Endothelial cell of umbilical vein (primary cell): Measurements from ENCODE around the gene INTS1. TPM values are rescaled to one million over a fixed set of nuclear protein-coding genes. Genes with fewer than 3 reads are reported as not detected.

Source experiments
- BruUV-seq: library from RNA; stranded (reverse); fragments of 400-500 nt; replicated peaks from 2 replicates; lab custom pipeline; 2021; lab: Mats Ljungman, UMichigan
- CTCF ChIA-PET: fragments of 300-600, 350-600 bp; sonication (Branson Sonifier 250); formaldehyde crosslinking; loops from one replicate; lab custom pipeline; 2021; ENCODE audit warnings: antibody characterized with exemption, inconsistent platforms; lab: Charles Lee
- POLR2A ChIA-PET: fragments of 300-600, 350-600 bp; sonication (Branson Sonifier 250); formaldehyde crosslinking; loops from one replicate; lab custom pipeline; 2021; ENCODE audit warnings: antibody characterized with exemption, inconsistent platforms; lab: Charles Lee
- DNase-seq: peaks from one replicate; pipeline ENCODE4 v3.0.0-alpha.2; 2011; ENCODE audit warnings: low read depth, low spot score
- FAIRE-seq: peaks from 2 replicates; lab custom pipeline; 2011; peaks lifted over from hg19 to GRCh38; lab: Jason Lieb, UNC
- H2AFZ ChIP-seq: 2 replicates; pipeline ENCODE4 v1.6.0; 2012; ENCODE audit warnings: low read depth, low read length, control low read depth, inconsistent platforms
- H3K27ac ChIP-seq: 2 replicates; pipeline ENCODE4 v1.5.1; 2011; ENCODE audit warnings: low read depth, mild to moderate bottlenecking, control low read depth, low read length, moderate library complexity; ENCODE audit not compliant: insufficient read depth
- H3K27me3 ChIP-seq, 2 experiments: 2 replicates each; pipeline versions ENCODE4 v1.6.0 to v1.6.1; 2011; ENCODE audit warnings: low read length in 2 of 2, mixed read lengths in 1 of 2; ENCODE audit not compliant: control insufficient read depth in 2 of 2, insufficient read depth in 2 of 2
- H3K36me3 ChIP-seq, 2 experiments: 2 replicates in 1 of 2; 3 replicates in 1 of 2; pipeline ENCODE4 v1.5.1; 2011; ENCODE audit warnings: low read length in 2 of 2, mild to moderate bottlenecking in 1 of 2, moderate library complexity in 1 of 2; ENCODE audit not compliant: control insufficient read depth in 2 of 2, insufficient read depth in 2 of 2; ENCODE audit errors: extremely low read depth in 1 of 2
- H3K4me1 ChIP-seq: 3 replicates; pipeline ENCODE4 v1.5.1; 2011; ENCODE audit warnings: mild to moderate bottlenecking, low read length; ENCODE audit not compliant: control insufficient read depth, insufficient read depth; ENCODE audit errors: extremely low read depth
- H3K4me2 ChIP-seq: 2 replicates; pipeline ENCODE4 v1.6.1; 2011; ENCODE audit warnings: low read length, control low read depth, mixed read lengths; ENCODE audit not compliant: insufficient read depth
- H3K4me3 ChIP-seq, 3 experiments: fragments of 200-600 bp in 1 of 3; sonication (generic), shearing (Covaris generic) in 1 of 3; replicated peaks in 1 of 3; 2 replicates each; pipeline ENCODE4 v1.5.1; 2011 to 2016; ENCODE audit warnings: control low read depth in 3 of 3, low read length in 3 of 3, mild to moderate bottlenecking in 2 of 3, inconsistent platforms in 1 of 3, low read depth in 1 of 3, moderate library complexity in 1 of 3; ENCODE audit not compliant: insufficient read depth in 1 of 3
- H3K79me2 ChIP-seq: 2 replicates; pipeline ENCODE4 v1.6.0; 2012; ENCODE audit warnings: low read length, inconsistent platforms; ENCODE audit not compliant: control insufficient read depth, insufficient read depth
- H3K9ac ChIP-seq: replicated peaks from 2 replicates; pipeline ENCODE3; 2011; ENCODE audit warnings: low read length, control low read depth; ENCODE audit not compliant: insufficient read depth; ENCODE audit errors: extremely low read depth
- H3K9me1 ChIP-seq: replicated peaks from 3 replicates; pipeline ENCODE4 v1.6.0; 2011; ENCODE audit warnings: mild to moderate bottlenecking, low read length; ENCODE audit not compliant: control insufficient read depth, insufficient read depth; ENCODE audit errors: extremely low read depth
- H3K9me3 ChIP-seq: replicated peaks from 2 replicates; pipeline ENCODE4 v1.5.1; 2012; ENCODE audit warnings: low read length, inconsistent platforms; ENCODE audit not compliant: control insufficient read depth, insufficient read depth
- H4K20me1 ChIP-seq: replicated peaks from 2 replicates; pipeline ENCODE3; 2011; ENCODE audit warnings: mild to moderate bottlenecking, low read length; ENCODE audit not compliant: control insufficient read depth, insufficient read depth; ENCODE audit errors: extremely low read depth
- CTCF ChIP-seq, 2 donors: IDR thresholded peaks; 1 replicate in 1 of 2; 2 replicates in 1 of 2; pipeline ENCODE4 v1.5.1; 2011; ENCODE audit warnings: low read length in 2 of 2, mild to moderate bottlenecking in 2 of 2, moderate library complexity in 2 of 2, control low read depth in 1 of 2, inconsistent platforms in 1 of 2, low read depth in 1 of 2; ENCODE audit not compliant: insufficient read depth in 1 of 2; ENCODE audit errors: extremely low read depth in 1 of 2
- EZH2 ChIP-seq: IDR thresholded peaks from 2 replicates; pipeline ENCODE4 v1.6.1; 2012; ENCODE audit warnings: borderline replicate concordance, low read depth, mild to moderate bottlenecking, moderate library complexity, low read length, inconsistent platforms; ENCODE audit not compliant: severe bottlenecking
- FOS ChIP-seq: IDR thresholded peaks from 2 replicates; pipeline ENCODE4 v1.6.1; 2011; ENCODE audit warnings: mild to moderate bottlenecking, low read length, moderate library complexity, borderline replicate concordance; ENCODE audit not compliant: insufficient read depth
- GATA2 ChIP-seq: IDR thresholded peaks from 2 replicates; pipeline ENCODE4 v1.7.0; 2011; ENCODE audit warnings: low read depth, mild to moderate bottlenecking, moderate library complexity, mixed read lengths, low read length; ENCODE audit not compliant: insufficient read length, insufficient read depth
- JUN ChIP-seq: IDR thresholded peaks from 2 replicates; pipeline ENCODE4 v1.6.1; 2011; ENCODE audit warnings: borderline replicate concordance, low read depth; ENCODE audit not compliant: insufficient read length, insufficient read depth
- MAX ChIP-seq: IDR thresholded peaks from 2 replicates; pipeline ENCODE4 v1.6.1; 2011; ENCODE audit not compliant: insufficient read depth, insufficient read length
- MYC ChIP-seq: IDR thresholded peaks from one replicate; pipeline ENCODE4 v1.6.1; 2011; ENCODE audit warnings: mild to moderate bottlenecking, low read depth, low read length
- POLR2A ChIP-seq: IDR thresholded peaks from 2 replicates; pipeline ENCODE4 v1.6.1; 2012; ENCODE audit warnings: low read depth, mild to moderate bottlenecking, control low read depth, low read length
- POLR2AphosphoS5 ChIP-seq: IDR thresholded peaks from 2 replicates; pipeline ENCODE4 v1.6.1; 2012; ENCODE audit warnings: low read depth, mild to moderate bottlenecking, control low read depth, low read length, moderate library complexity; ENCODE audit not compliant: insufficient read depth
- dilution Hi-C: fragments of 300-500 bp; cut with MboI; formaldehyde crosslinking; loops from one replicate; pipeline ENCODE4 v1.15.0; 2019; ENCODE audit warnings: low sequenced_read_pairs; ENCODE audit not compliant: extremely low pct_ligation_motif_present
- intact Hi-C: fragments of 100-400 bp; cut with micrococcal nuclease; formaldehyde crosslinking; loops from one replicate; pipeline ENCODE4 v1.10.0; 2022
- polyA plus RNA-seq, 4 experiments: library from polyadenylated mRNA; depleted of rRNA in 3 of 4; stranded (reverse) in 3 of 4; unstranded in 1 of 4; fragments of >200 nt; gene quantifications; 2 replicates each; pipeline versions ENCODE4 v1.2.1 to v1.2.3, GENCODE V29; 2011 to 2012; ENCODE audit warnings: missing spikeins in 1 of 4
- total RNA-seq: library from RNA; stranded (reverse); gene quantifications from 2 replicates; pipeline ENCODE4 v1.2.3, GENCODE V29; 2021

The INTS1 gene
- total and polyA plus RNA-seq, 2 donors (not counting 3 experiments of a cell fraction or from before 2014, with no cell fraction given): 57.8 to 116 TPM

GRCh38 chr7:1505731-1506550, 1.8 kb upstream of the INTS1 start:
- H3K9ac ChIP-seq: no peak overlapping the region
- no peak overlapping the region for H2AFZ ChIP-seq
- H3K4me3 ChIP-seq: no peak overlapping the region
- H3K9me1 ChIP-seq: no peaks in the 10 kb centered on the region
- H3K27me3 ChIP-seq: no peaks in the 10 kb centered on the region
- H4K20me1 ChIP-seq: no peaks in the 10 kb centered on the region
- FAIRE-seq (no peak), DNase-seq (no peak)
- dilution Hi-C loops (no loop called here), intact Hi-C loops (no loop called here)
- ChIA-PET POLR2A (no interaction called here), CTCF (interaction anchor here (1.3 kb wide), 1 partner anchor 7 kb away, joined by 5 read pairs; no protein-coding TSS in a partner anchor)
- no peak overlapping the region for H3K27ac ChIP-seq
- peaks cover 0 to 6% of the 10 kb centered on the region in 2 experiments for H3K36me3 ChIP-seq
- H3K4me2 ChIP-seq: no peak overlapping the region
- TF ChIP-seq FOS: no peak
- TF ChIP-seq POLR2A: no peak
- TF ChIP-seq GATA2: no peak
- no peaks in the 10 kb centered on the region for H3K9me3 ChIP-seq
- BruUV-seq: no TSS peak
- H3K79me2 ChIP-seq: peaks cover 24% of the 10 kb centered on the region
- H3K4me1 ChIP-seq: peaks cover 5% of the 10 kb centered on the region

- BruUV-seq: no TSS peak
- peak overlapping the region; percentile 51 to 98 (median 56) for H3K4me3 ChIP-seq
- no peaks in the 10 kb centered on the region for H4K20me1 ChIP-seq
- no peak overlapping the region for H2AFZ ChIP-seq
- H3K27ac ChIP-seq: no peak overlapping the region
- H3K9me1 ChIP-seq: no peaks in the 10 kb centered on the region
- intact Hi-C loops (no loop called here), dilution Hi-C loops (no loop called here)
- H3K79me2 ChIP-seq: peaks cover 24% of the 10 kb centered on the region
- FAIRE-seq (no peak), DNase-seq (no peak)
- H3K4me2 ChIP-seq: peak overlapping the region; percentile 49
- POLR2A ChIA-PET: no interaction called here
- peaks cover 5% of the 10 kb centered on the region for H3K4me1 ChIP-seq
- no peaks in the 10 kb centered on the region for H3K27me3 ChIP-seq
- peaks cover 0 to 17% of the 10 kb centered on the region in 2 experiments for H3K36me3 ChIP-seq
- no peaks in the 10 kb centered on the region for H3K9me3 ChIP-seq
- CTCF ChIA-PET: interaction anchor here (1.4 kb wide), 1 partner anchor 55 kb away, joined by 3 read pairs; no protein-coding TSS in a partner anchor
- TF ChIP-seq POLR2A: no peak
- no peak for TF ChIP-seq EZH2
- TF ChIP-seq CTCF (IDR thresholded peaks at IDR 0.05; ENCODE audit: extremely low read depth in 1 of 2, insufficient read depth in 1 of 2, low read depth in 1 of 2, low read length in 2 of 2): no peak
- no peak for TF ChIP-seq JUN
- TF ChIP-seq FOS: no peak
- TF ChIP-seq POLR2AphosphoS5: no peak
- no peak for TF ChIP-seq MAX
- TF ChIP-seq GATA2: no peak
- TF ChIP-seq MYC: no peak
- H3K9ac ChIP-seq: peak overlapping the region; percentile 86
These were observed 799 bp downstream of the INTS1 start for GRCh38 chr7:1503390-1503789.
